ENCODE measurements around the gene ALPG. TPM values are rescaled to one million over a fixed set of nuclear protein-coding genes. Genes with fewer than 3 reads are reported as not detected.

The ALPG gene
- total and polyA plus RNA-seq, 10 of the 15 experiments (the other 5 are each of a cell fraction or from before 2014, with no cell fraction given) = not detected

- no peak for FAIRE-seq
- H3K4me1 ChIP-seq (ENCODE audit: control insufficient read depth, insufficient read depth, low read length) = no peaks in the 10 kb centered on the region
- RAD21 ChIA-PET (ENCODE audit: unreplicated experiment) = no interaction called here
These were observed 16.0 kb upstream of the ALPG start for GRCh38 chr2:232390661-232391060.

More at GRCh38 chr2:232390661-232391060, 16.0 kb upstream of the ALPG start:
- H3K36me3 ChIP-seq (ENCODE audit: control insufficient read depth in 2 of 2, insufficient read depth in 2 of 2, low read length in 1 of 2) = no peaks in the 10 kb centered on the region
- POLR2A ChIA-PET = no interaction called here
- SMC1A ChIA-PET (ENCODE audit: uncharacterized antibody, unreplicated experiment) = interaction anchor here (1.0 kb wide), 1 partner anchor 56 kb away, joined by 3 read pairs; no protein-coding TSS in a partner anchor
- H3K4me3 ChIP-seq = no peak overlapping the region
- no peaks in the 10 kb centered on the region for H3K79me2 ChIP-seq (ENCODE audit: control insufficient read depth, insufficient read depth, low read length)
- H4K20me1 ChIP-seq (ENCODE audit: control insufficient read depth, insufficient read depth) = no peaks in the 10 kb centered on the region
- H3K9me3 ChIP-seq (replicated peaks; ENCODE audit: control insufficient read depth, insufficient read depth, low read length) = no peaks in the 10 kb centered on the region
- intact Hi-C loops (cut with micrococcal nuclease; ENCODE audit: unreplicated experiment) = no loop called here
- peaks cover 0 to 7% of the 10 kb centered on the region in 2 experiments; a peak in 2 of 4 replicates for H3K27me3 ChIP-seq (replicated peaks in 1 of 2; ENCODE audit: control insufficient read depth in 2 of 2, insufficient read depth in 2 of 2, low read length in 1 of 2)
- H2AFZ ChIP-seq (ENCODE audit: control insufficient read depth, low read depth, low read length) = no peak overlapping the region
- TF ChIP-seq NFYB (IDR thresholded peaks at IDR 0.05; ENCODE audit: insufficient read depth, low read depth, low read length) (no peak), CUX1 (IDR thresholded peaks at IDR 0.05; ENCODE audit: insufficient replicate concordance, low read depth, low read length) (no peak), ZBED1 (IDR thresholded peaks at IDR 0.05; ENCODE audit: borderline replicate concordance) (no peak), LARP7 (IDR thresholded peaks at IDR 0.05) (no peak), TCF12 (IDR thresholded peaks at IDR 0.05; ENCODE audit: low read depth, low read length) (no peak), ESRRA (IDR thresholded peaks at IDR 0.05; ENCODE audit: low read length) (no peak), ZSCAN29 (IDR thresholded peaks at IDR 0.05) (no peak), STAT3 (IDR thresholded peaks at IDR 0.05; ENCODE audit: low read depth, low read length) (no peak), RELB (IDR thresholded peaks at IDR 0.05; ENCODE audit: low read depth) (no peak), TARDBP (IDR thresholded peaks at IDR 0.05; ENCODE audit: borderline replicate concordance) (no peak), CREB1 (IDR thresholded peaks at IDR 0.05; ENCODE audit: low read depth) (no peak), HCFC1 (IDR thresholded peaks at IDR 0.05; ENCODE audit: low read length) (no peak)
- no peak overlapping the region for H3K27ac ChIP-seq (ENCODE audit: control insufficient read depth, insufficient read depth)
- 0% methylated on average over 3 of the region's 3 CpGs for WGBS (ENCODE audit: insufficient coverage, insufficient replicate concordance, low lambda C conversion rate, missing lambda C conversion rate)
- no peak for ATAC-seq
- no peak overlapping the region for H3K9ac ChIP-seq (ENCODE audit: control insufficient read depth, insufficient read depth, low read length)
- no peak for DNase-seq (ENCODE audit: low read depth, low spot score)
- no TSS peak for BruUV-seq (replicated peaks)
- CTCF ChIA-PET = interaction anchor here (0.6 to 1.2 kb wide), 2 partner anchors 54 to 99 kb away, joined by 3 read pairs; no protein-coding TSS in a partner anchor
- in situ Hi-C loops (cut with MboI) = no loop called here
- H3K4me2 ChIP-seq (ENCODE audit: control insufficient read depth, insufficient read depth) = no peak overlapping the region

All from GM12878 (cell line).